Measurements from ENCODE around the gene ACP1.

The ACP1 gene

GRCh38 chr2:254241-254640 is 10.5 kb upstream of the ACP1 start:
- in situ Hi-C loops (cut with MboI; ENCODE audit: low sequenced_read_pairs) = no loop called here

- in situ Hi-C loops (cut with MboI; ENCODE audit: low sequenced_read_pairs) = no loop called here
Observed at GRCh38 chr2:255195-255594, 9.6 kb upstream of the ACP1 start.

GRCh38 chr2:256094-256493 is 8.7 kb upstream of the ACP1 start:
- in situ Hi-C loops (cut with MboI; ENCODE audit: low sequenced_read_pairs) = no loop called here

GRCh38 chr2:257429-257828 is 7.3 kb upstream of the ACP1 start:
- in situ Hi-C loops (cut with MboI; ENCODE audit: low sequenced_read_pairs) = no loop called here

- in situ Hi-C loops (cut with MboI; ENCODE audit: low sequenced_read_pairs) = no loop called here
Observed at GRCh38 chr2:257842-258241, 6.9 kb upstream of the ACP1 start.

GRCh38 chr2:258933-259332 is 5.8 kb upstream of the ACP1 start:
- in situ Hi-C loops (cut with MboI; ENCODE audit: low sequenced_read_pairs) = no loop called here

- in situ Hi-C loops (cut with MboI; ENCODE audit: low sequenced_read_pairs) = no loop called here
Observed at GRCh38 chr2:259789-260331, 4.9 kb upstream of the ACP1 start.

GRCh38 chr2:260507-261161 is 4.1 kb upstream of the ACP1 start:
- in situ Hi-C loops (cut with MboI; ENCODE audit: low sequenced_read_pairs) = no loop called here

- in situ Hi-C loops (cut with MboI; ENCODE audit: low sequenced_read_pairs) = no loop called here
Observed at GRCh38 chr2:262117-262516, 2.6 kb upstream of the ACP1 start.

- in situ Hi-C loops (cut with MboI; ENCODE audit: low sequenced_read_pairs) = no loop called here
Observed at GRCh38 chr2:263022-263738, 1.6 kb upstream of the ACP1 start.

GRCh38 chr2:263774-264492 is 814 bp upstream of the ACP1 start, which contains the start of gene SH3YL1:
Gene SH3YL1, minus strand, starts transcription at chr2:264032. Its CDS starts 48 bp downstream, at chr2:263984.
- in situ Hi-C loops (cut with MboI; ENCODE audit: low sequenced_read_pairs) = no loop called here

GRCh38 chr2:268323-268722 is 3.6 kb downstream of the ACP1 start:
- in situ Hi-C loops (cut with MboI; ENCODE audit: low sequenced_read_pairs) = no loop called here

- in situ Hi-C loops (cut with MboI; ENCODE audit: low sequenced_read_pairs) = no loop called here
Observed at GRCh38 chr2:269356-270030, 4.7 kb downstream of the ACP1 start.

GRCh38 chr2:270861-271260 is 6.1 kb downstream of the ACP1 start:
- in situ Hi-C loops (cut with MboI; ENCODE audit: low sequenced_read_pairs) = no loop called here

- in situ Hi-C loops (cut with MboI; ENCODE audit: low sequenced_read_pairs) = no loop called here
Observed at GRCh38 chr2:271917-272316, 7.2 kb downstream of the ACP1 start.

GRCh38 chr2:273333-273732 is 8.6 kb downstream of the ACP1 start:
- in situ Hi-C loops (cut with MboI; ENCODE audit: low sequenced_read_pairs) = no loop called here

- in situ Hi-C loops (cut with MboI; ENCODE audit: low sequenced_read_pairs) = no loop called here
Observed at GRCh38 chr2:274503-274902, 9.8 kb downstream of the ACP1 start.

GRCh38 chr2:275466-275865 is 10.7 kb downstream of the ACP1 start:
- in situ Hi-C loops (cut with MboI; ENCODE audit: low sequenced_read_pairs) = no loop called here

GRCh38 chr2:278312-278926 is 13.7 kb downstream of the ACP1 start:
- in situ Hi-C loops (cut with MboI; ENCODE audit: low sequenced_read_pairs) = no loop called here

GRCh38 chr2:278927-279320 is 14.2 kb downstream of the ACP1 start:
- in situ Hi-C loops (cut with MboI; ENCODE audit: low sequenced_read_pairs) = no loop called here

GRCh38 chr2:279366-279765 is 14.6 kb downstream of the ACP1 start:
- in situ Hi-C loops (cut with MboI; ENCODE audit: low sequenced_read_pairs) = no loop called here
